ES-I3 (cell line): Measurements from ENCODE around the gene WDR53.
"Not testable (repeated sequence)": the region's sequence is repeated elsewhere in the genome, so short reads cannot be mapped to it uniquely, and the experiment has no call there.

Experiments
- H3K36me3 ChIP-seq: 2 replicates; pipeline ENCODE4 v1.6.1; 2013; ENCODE audit warnings: mild to moderate bottlenecking, low read length, control low read depth, moderate library complexity; ENCODE audit not compliant: insufficient read depth
- H3K4me1 ChIP-seq: 2 replicates; pipeline ENCODE4 v1.6.1; 2013; ENCODE audit warnings: mild to moderate bottlenecking, control low read depth, low read length; ENCODE audit not compliant: insufficient read depth
- H3K9ac ChIP-seq: 2 replicates; pipeline ENCODE4 v1.6.1; 2013; ENCODE audit warnings: low read depth, mild to moderate bottlenecking, low read length, moderate library complexity
- H3K9me3 ChIP-seq: 2 replicates; pipeline ENCODE4 v1.6.1; 2013; ENCODE audit warnings: mild to moderate bottlenecking, low read length, moderate library complexity; ENCODE audit not compliant: control insufficient read depth, insufficient read depth

Gene WDR53

DNA sequence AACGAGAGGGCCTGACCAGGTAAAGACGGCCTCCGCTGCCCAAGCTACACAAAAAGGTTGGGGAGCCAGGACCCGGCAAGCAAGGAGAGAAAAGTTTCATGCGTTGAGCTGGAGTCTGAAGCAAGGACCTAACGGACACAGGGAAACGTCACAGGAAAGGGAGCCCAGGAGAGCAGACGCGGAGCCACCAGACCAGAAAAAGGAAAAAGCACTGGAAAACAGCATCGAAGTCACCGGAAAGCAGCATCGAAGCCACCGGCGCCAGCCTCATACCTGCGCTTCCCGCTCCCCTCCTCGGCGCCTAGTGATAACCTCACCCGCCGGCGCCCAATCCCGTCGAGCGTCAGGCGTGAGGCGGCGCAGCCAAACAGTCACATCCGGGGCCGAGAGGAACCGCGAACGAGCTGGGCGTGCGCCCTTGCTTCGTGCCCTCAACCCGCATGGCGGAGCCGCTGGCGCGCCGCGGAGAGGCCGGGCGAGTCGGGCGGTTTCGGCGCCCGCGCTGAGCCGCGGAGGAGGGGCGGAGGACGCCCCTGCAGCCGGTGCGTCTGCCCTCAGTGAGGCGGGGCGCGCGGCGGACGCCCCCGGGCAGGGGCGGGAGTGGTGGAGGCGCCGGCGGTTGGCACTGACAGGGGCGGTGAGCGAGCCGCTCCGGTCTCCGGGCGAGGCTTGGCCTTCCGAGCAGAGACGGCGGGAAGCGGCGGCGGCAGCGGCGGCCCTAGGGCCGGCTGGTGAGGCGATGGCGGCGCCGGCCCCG lies at the start of gene WDR53, which contains the start of gene FBXO45:
WDR53 (minus strand) TSS at position 309 of the 757 bp plus-strand sequence. CDS start 7,079 bp downstream, outside the sequence.
FBXO45 (plus strand) TSS at position 415 of the 757 bp plus-strand sequence; CDS start at position 740, 325 bp downstream.
- no peaks in the 10 kb centered on the region for H3K9me3 ChIP-seq
- H3K9ac ChIP-seq, result peak within 1 kb of the TSS; percentile 96
- H3K36me3 ChIP-seq, result no peaks in the 10 kb centered on the region
- H3K4me1 ChIP-seq, result 0 out of 2 replicates have a peak, but pooled peaks cover 3% of the 10 kb centered on the region

GRCh38 chr3:196617256-196617655 lies 48.9 kb upstream of the WDR53 start:
- Histone ChIP-seq H3K9ac (no peak overlapping the region), H3K4me1 (peaks cover 15% of the 10 kb centered on the region; the same call in 1 of the 2 replicates), H3K36me3 (no peaks in the 10 kb centered on the region), H3K9me3 (no peaks in the 10 kb centered on the region)

DNA sequence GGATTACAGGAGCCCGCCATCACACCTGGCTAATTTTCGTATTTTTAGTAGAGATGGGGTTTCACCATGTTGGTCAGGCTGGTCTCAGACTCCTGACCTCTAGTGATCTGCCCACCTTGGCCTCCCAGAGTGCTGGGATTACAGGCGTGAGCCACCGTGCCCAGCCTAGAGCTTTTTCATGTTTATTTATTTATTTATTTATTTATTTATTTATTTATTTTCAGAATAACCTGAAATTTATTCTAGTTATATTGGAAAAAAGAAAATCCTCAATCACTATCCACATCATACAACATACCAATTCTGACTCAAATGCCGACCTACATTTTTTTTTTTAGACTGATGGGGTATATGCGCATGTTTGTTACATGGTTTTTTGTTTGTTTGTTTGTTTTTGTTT lies 46.9 kb upstream of the WDR53 start:
- H3K36me3 ChIP-seq, H3K9me3 ChIP-seq, H3K9ac ChIP-seq: not testable (repeated sequence)
- peaks cover 16% of the 10 kb centered on the region; the same call in 1 of the 2 replicates for H3K4me1 ChIP-seq

DNA sequence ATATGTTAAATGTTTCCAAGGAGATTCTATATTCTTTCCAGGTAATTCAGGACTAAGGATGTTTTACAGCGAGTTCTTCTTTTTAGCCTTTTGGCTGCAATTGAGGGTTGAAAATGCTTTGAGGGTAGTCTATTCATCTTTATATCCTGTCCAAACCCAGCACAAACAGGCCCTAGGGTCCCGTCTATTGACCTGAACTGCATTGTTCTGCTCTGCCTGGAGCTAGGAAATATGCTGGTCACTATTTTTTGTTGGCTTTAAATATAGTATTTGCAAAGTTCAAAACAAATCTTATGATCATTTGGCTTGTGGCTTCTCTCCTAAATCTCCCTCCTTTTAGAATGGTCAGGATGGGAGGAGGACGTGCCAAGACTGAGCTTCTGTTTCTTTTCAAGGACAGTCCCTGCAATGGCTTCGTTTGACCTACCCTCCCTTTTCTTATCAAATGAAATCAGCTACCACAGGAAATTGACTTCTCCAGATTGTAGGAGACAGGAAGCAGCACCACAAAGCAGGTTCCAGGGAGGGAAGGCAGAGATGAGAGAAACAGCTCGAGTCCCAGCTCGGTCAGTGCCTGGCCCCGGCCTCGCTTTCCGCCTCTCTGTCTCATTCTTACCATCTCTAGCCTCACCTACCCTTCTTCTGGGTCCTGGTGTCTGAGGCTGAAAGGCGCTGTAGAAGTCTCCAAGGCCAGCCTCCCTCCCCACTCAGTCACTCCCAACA lies 43.6 kb upstream of the WDR53 start:
- H3K9ac ChIP-seq, result no peak overlapping the region
- H3K9me3 ChIP-seq, result no peaks in the 10 kb centered on the region
- H3K4me1 ChIP-seq, result peaks cover 14% of the 10 kb centered on the region
- no peaks in the 10 kb centered on the region for H3K36me3 ChIP-seq

DNA sequence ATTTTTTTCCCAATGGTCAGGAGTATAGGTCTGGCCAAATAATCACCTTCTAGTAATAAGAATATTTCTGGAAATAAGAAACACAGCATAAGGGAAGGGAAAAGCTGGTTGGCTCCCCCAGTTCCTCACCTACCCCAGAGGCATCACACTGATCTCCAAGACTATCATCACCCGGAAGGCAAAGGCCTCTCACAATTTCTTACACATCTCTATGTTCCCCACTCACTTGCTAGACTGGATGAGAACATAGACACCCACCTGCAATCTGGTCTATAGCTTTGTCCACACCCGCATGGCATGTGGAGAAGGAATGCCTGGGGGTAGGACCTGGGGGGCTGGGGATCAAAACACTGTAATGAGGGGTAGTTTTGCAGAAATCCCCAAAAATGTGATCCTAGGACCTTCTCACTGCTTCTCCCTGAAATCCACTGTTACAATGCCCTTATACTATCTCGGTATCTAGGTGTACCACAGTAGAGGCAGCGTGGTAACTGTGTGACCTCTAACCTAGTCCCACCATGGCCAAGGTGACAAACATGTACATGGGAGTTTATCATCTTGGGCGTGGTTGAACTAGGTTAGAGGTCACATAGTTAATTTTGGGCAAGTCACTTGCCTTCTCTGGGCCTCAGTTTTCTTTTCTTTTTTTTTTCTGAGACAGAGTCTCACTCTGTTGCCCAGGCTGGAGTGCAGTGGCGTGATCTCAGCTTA lies 41.6 kb upstream of the WDR53 start:
- Histone ChIP-seq H3K36me3 (no peaks in the 10 kb centered on the region), H3K4me1 (peaks cover 14% of the 10 kb centered on the region), H3K9me3 (no peaks in the 10 kb centered on the region), H3K9ac (no peak overlapping the region)

DNA sequence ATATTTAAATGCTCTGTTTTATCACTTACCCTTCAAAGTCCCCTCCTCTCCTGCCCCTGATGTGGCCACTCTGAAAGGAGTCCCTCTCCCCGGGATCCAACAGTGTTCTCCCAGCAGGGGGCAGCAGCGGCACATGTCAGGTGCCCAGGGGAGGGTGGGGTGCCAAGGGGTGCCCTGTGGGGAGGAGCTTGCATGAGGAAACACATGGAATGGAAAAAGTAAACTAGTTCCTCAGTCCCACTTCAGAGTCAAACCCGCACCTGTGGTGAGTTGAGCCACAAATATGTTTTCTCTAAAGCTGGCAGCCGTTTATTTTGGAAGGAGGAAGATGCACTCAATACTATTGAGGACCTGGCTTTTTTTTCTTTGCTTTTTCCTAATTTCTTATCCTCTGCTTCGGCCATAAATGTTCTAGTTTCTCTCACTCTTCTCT lies 41.0 kb upstream of the WDR53 start:
- Histone ChIP-seq H3K9ac (no peak overlapping the region), H3K9me3 (no peaks in the 10 kb centered on the region), H3K4me1 (peaks cover 14% of the 10 kb centered on the region), H3K36me3 (no peaks in the 10 kb centered on the region)

DNA sequence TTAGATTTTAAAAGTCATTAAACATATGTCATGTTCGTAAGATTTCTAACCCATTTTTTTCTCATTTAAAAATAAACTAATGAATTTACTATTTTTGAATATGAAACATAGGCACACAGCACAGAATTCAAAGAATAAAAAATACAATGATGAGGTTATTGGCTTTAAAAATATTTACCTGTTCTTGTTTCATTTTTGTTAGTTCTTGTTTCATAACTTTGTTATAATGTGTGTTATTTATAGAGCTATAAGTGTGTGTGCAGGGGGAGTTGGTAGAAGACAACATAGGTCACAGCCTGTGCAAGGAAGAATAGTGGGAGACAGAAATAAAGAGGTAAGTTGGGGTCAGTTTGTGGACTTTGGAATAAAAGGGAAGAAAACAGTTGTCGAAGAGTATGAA lies 40.3 kb upstream of the WDR53 start:
- H3K4me1 ChIP-seq, result peaks cover 14% of the 10 kb centered on the region
- no peaks in the 10 kb centered on the region for H3K36me3 ChIP-seq
- no peaks in the 10 kb centered on the region for H3K9me3 ChIP-seq
- H3K9ac ChIP-seq, result no peak overlapping the region

DNA sequence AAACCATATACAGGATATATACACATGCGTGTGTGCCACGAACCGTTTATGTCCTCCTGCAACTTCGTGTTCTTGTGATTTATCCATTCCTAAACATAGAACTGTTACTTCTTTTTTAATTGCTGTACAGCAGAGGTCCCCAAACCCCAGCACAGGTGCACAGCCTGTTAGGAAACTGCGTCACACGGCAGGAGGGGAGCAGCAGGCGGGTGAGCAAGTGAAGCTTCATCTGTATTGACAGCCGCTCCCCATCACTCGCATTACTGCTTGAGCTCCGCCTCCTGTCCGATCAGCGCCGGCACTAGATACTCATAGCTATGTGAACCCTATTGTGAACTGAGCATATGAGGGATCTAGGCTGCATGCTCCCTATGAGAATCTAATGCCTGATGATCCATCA lies 36.2 kb upstream of the WDR53 start:
- Histone ChIP-seq H3K9me3 (no peaks in the 10 kb centered on the region), H3K4me1 (peaks cover 2% of the 10 kb centered on the region; the same call in 1 of the 2 replicates), H3K9ac (no peak overlapping the region), H3K36me3 (no peaks in the 10 kb centered on the region)

DNA sequence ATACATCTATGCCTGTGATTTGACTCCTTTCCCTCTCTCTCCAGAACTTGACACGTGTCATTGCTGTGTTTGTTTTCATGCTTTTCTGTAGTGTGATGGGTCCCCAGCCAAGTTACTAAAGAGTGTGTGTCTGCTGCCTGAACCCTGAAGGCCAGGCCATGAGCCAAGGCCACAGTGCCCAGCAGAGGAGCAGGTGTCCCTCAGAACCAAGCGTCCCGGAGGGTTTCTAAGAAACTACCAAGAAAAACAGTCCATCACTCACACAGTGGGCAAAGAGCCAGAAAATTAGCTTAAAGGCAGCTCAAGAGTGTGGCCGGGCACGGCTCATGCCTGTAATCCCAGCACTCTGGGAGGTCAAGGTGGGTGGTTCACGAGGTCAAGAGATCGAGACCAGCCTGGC lies 35.3 kb upstream of the WDR53 start:
- no peak overlapping the region for H3K9ac ChIP-seq

GRCh38 chr3:196602673-196603072 lies 34.3 kb upstream of the WDR53 start:
- Histone ChIP-seq H3K36me3 (no peaks in the 10 kb centered on the region), H3K9me3 (no peaks in the 10 kb centered on the region), H3K9ac (no peak overlapping the region), H3K4me1 (no peaks in the 10 kb centered on the region)

More for the DNA sequence above, 35.3 kb upstream of the WDR53 start:
- Histone ChIP-seq H3K9me3 (no peaks in the 10 kb centered on the region), H3K4me1 (no peaks in the 10 kb centered on the region), H3K36me3 (no peaks in the 10 kb centered on the region)

DNA sequence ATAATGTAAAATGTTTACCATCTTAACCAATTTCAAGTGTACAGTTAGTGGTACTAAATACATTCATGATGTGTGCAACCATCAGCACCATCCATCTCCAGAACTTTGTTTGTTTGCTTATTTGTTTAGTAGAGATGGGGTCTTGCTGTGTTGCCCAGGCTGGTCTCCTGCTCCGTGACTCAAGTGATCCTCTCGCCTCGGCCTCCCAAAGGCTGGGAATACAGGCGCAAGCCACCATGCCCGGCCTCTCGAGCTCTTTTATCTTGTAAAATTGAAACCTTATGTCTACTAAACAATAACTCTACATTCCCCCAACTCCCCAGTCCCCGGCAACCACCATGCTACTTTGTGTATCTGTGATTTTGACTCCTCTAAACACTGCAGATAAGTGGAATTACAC lies 32.0 kb upstream of the WDR53 start:
- Histone ChIP-seq H3K4me1 (no peaks in the 10 kb centered on the region), H3K9ac (no peak overlapping the region), H3K36me3 (no peaks in the 10 kb centered on the region), H3K9me3 (no peaks in the 10 kb centered on the region)

GRCh38 chr3:196599734-196600128 lies 31.4 kb upstream of the WDR53 start:
- no peaks in the 10 kb centered on the region for H3K4me1 ChIP-seq
- H3K9ac ChIP-seq, result no peak overlapping the region
- no peaks in the 10 kb centered on the region for H3K36me3 ChIP-seq
- H3K9me3 ChIP-seq, result no peaks in the 10 kb centered on the region

GRCh38 chr3:196597971-196598733 lies 29.8 kb upstream of the WDR53 start:
- H3K9me3 ChIP-seq, H3K9ac ChIP-seq, H3K36me3 ChIP-seq, H3K4me1 ChIP-seq: not testable (repeated sequence)

GRCh38 chr3:196596355-196596754 lies 28.0 kb upstream of the WDR53 start:
- Histone ChIP-seq H3K9ac (no peak overlapping the region), H3K4me1 (no peaks in the 10 kb centered on the region), H3K9me3 (no peaks in the 10 kb centered on the region), H3K36me3 (no peaks in the 10 kb centered on the region)
